IPS DF 4.7 (cell line): Measurements from ENCODE around the gene PHPT1.
"Not testable (repeated sequence)": the region's sequence is repeated elsewhere in the genome, so short reads cannot be mapped to it uniquely, and the experiment has no call there.

Source experiments
- DNase-seq: peaks from one replicate; pipeline ENCODE4 v3.0.0-alpha.2; 2013; ENCODE audit warnings: low spot score; ENCODE audit errors: extremely low read depth

Gene PHPT1

GRCh38 chr9:136823136-136824046, 25.8 kb upstream of the PHPT1 start:
- DNase-seq: no peak

GRCh38 chr9:136824496-136825225, 24.5 kb upstream of the PHPT1 start:
- DNase-seq: no peak

GRCh38 chr9:136825295-136826187, 23.7 kb upstream of the PHPT1 start:
- DNase-seq: no peak

GRCh38 chr9:136826188-136826541, 23.0 kb upstream of the PHPT1 start:
- DNase-seq: no peak

- DNase-seq: no peak
These were observed 22.3 kb upstream of the PHPT1 start for GRCh38 chr9:136826703-136827582.

GRCh38 chr9:136827794-136828473, 21.3 kb upstream of the PHPT1 start:
- no peak for DNase-seq

GRCh38 chr9:136828474-136829140, 20.6 kb upstream of the PHPT1 start:
- DNase-seq: no peak

GRCh38 chr9:136829412-136829811, 19.8 kb upstream of the PHPT1 start:
- DNase-seq: no peak

GRCh38 chr9:136829981-136830885, 19.0 kb upstream of the PHPT1 start:
- DNase-seq: no peak

GRCh38 chr9:136831002-136831719, 18.0 kb upstream of the PHPT1 start:
- no peak for DNase-seq

- no peak for DNase-seq
These were observed 17.5 kb upstream of the PHPT1 start for GRCh38 chr9:136831720-136832104.

- DNase-seq: no peak
These were observed 16.6 kb upstream of the PHPT1 start for GRCh38 chr9:136832581-136832980.

- DNase-seq: not testable (repeated sequence)
These were observed 15.7 kb upstream of the PHPT1 start for GRCh38 chr9:136833381-136834048.

- DNase-seq: no peak
These were observed 13.9 kb upstream of the PHPT1 start for GRCh38 chr9:136835162-136835931.

- DNase-seq: no peak
These were observed 13.0 kb upstream of the PHPT1 start for GRCh38 chr9:136835932-136836904.
